ENCODE measurements around the gene HACD4.

HACD4 gene

DNA sequence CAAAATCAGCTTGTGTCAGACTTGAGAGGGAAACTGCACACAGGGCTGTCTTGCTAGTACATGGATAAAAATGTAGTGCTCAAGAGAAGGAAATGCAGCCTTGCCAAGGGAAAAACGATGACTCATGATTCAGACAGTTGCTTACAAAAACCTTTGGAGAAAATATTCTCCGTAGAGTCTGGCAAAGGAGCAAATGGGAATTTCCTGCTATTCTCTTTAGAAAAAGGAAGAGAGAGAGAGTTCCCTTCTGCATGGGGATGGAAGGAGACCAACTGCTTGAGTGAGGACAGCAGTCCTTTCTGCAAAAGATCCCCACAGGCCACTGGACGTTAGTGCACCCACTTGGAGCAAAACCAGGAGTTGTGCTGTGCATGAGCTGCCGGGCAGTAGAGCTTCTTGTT is 38.7 kb upstream of the HACD4 start:
- Mint-ChIP-seq H3K27me3 (ENCODE audit: low read depth) (peaks cover 3% of the 10 kb centered on the region), H3K4me1 (peaks cover 6% of the 10 kb centered on the region), H3K27ac (peak overlapping the region in 2 of 3 experiments; percentile 67 to 77), H3K9me3 (no peaks in the 10 kb centered on the region), H3K4me3 (peak overlapping the region in 1 of 3 experiments; percentile 8), H3K36me3 (ENCODE audit: low read depth) (no peaks in the 10 kb centered on the region)
- peak in 1 of 3 experiments; percentile 23 for TF ChIP-seq CTCF (IDR thresholded peaks at IDR 0.05; ENCODE audit: unreplicated experiment in 3 of 3)

DNA sequence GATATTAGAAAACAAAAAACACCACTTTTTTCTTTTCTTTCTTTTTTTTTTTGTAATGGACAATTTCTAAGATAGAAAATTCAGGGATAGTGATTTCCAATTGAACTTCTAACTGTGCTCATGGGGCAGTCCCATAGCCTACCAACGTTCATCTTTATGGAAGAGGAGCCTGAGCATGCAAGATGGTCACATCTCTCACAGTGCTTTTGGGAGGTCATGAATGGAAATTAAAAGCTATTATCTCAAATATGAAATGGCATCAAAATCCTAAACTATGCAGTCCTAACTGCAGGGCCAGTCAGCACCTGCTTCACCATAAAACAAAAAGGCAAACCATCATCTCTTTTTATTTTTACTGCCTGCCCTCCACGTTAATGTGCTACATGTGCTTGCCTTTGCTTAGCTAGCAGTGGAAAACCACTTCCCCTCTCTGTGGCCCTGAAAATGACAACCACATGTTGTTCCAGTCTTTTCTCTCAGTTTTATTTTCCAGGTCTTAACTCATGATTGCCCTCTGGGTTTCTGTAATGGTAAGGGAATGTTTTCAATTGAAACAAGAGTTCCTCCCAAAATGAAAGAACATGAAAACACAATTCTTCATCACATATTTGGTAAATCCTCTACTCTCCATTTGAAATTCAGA is 29.6 kb upstream of the HACD4 start:
- H3K27ac Mint-ChIP-seq = no peak overlapping the region
- no peak overlapping the region for H3K4me3 Mint-ChIP-seq
- no peaks in the 10 kb centered on the region for H3K27me3 Mint-ChIP-seq (ENCODE audit: low read depth)
- no peaks in the 10 kb centered on the region for H3K4me1 Mint-ChIP-seq
- no peaks in the 10 kb centered on the region for H3K9me3 Mint-ChIP-seq
- H3K36me3 Mint-ChIP-seq (ENCODE audit: low read depth) = no peaks in the 10 kb centered on the region
- TF ChIP-seq CTCF (IDR thresholded peaks at IDR 0.05; ENCODE audit: unreplicated experiment in 3 of 3) = no peak

DNA sequence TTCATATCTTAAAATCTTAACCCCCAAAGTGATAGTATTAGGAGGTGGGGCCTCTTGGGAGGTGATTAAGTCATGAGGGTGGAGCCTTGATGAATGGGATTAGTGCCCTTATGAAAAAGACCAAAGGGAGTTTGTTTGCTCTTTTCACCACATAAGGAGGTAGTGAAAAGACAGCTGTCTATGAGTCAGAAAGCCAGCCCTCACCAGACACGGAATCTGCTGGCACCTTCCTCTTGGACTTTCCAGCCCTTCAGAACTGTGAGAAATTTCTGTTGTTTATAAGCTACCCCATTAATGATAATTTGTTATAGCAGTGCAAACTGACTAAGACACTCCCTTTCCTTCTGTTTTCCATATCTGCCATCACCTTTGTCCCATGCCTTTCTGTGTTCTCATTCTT is 25.5 kb upstream of the HACD4 start:
- Mint-ChIP-seq H3K27me3 (ENCODE audit: low read depth) (no peaks in the 10 kb centered on the region), H3K4me1 (no peaks in the 10 kb centered on the region), H3K27ac (no peak overlapping the region), H3K36me3 (ENCODE audit: low read depth) (no peaks in the 10 kb centered on the region), H3K4me3 (no peak overlapping the region), H3K9me3 (no peaks in the 10 kb centered on the region)
- TF ChIP-seq CTCF (IDR thresholded peaks at IDR 0.05; ENCODE audit: unreplicated experiment in 3 of 3) = no peak

DNA sequence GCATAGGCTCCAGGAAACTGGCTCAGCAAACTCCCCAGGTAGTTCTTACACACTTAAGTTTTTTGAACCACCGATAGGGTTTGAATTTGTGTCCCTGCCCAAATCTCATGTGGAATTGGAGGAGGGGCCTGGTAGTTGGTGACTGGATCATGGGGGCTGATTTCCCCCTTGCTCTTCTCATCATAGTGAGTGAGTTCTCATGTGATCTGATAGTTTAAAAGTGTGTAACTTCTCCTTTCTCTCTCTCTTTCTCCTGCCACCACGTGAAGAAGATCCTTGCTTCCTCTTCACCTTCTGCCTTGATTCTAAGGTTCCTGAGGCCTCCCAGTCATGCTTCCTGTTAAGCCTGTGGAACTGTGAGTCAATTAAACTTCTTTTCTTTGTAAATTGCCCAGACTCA is 22.4 kb upstream of the HACD4 start:
- H3K27ac Mint-ChIP-seq = no peak overlapping the region
- no peaks in the 10 kb centered on the region for H3K4me1 Mint-ChIP-seq
- no peak for TF ChIP-seq CTCF (IDR thresholded peaks at IDR 0.05; ENCODE audit: unreplicated experiment in 3 of 3)
- H3K9me3 Mint-ChIP-seq = no peaks in the 10 kb centered on the region
- no peaks in the 10 kb centered on the region for H3K36me3 Mint-ChIP-seq (ENCODE audit: low read depth)
- H3K27me3 Mint-ChIP-seq (ENCODE audit: low read depth) = peaks cover 1% of the 10 kb centered on the region
- no peak overlapping the region for H3K4me3 Mint-ChIP-seq

DNA sequence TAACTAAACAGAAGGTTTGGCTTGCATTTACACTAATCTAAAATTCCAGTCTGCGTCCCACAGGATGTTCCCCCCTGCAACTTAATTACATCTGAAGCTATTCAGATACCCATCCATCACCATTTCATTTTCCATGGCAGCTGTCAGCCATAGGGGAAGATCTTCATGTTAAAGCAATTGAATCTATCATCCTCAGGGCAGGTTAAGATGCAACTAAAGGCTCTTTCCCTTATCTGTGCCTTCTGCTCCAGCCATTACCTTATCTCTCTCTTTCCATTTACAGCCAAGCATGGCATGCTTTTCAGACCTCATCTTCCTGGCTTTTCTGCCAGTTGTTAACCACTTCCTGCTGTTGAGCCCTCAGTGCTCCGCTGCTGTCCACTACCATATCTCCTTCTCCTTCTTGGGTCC is 15.8 kb upstream of the HACD4 start:
- no peaks in the 10 kb centered on the region for H3K9me3 Mint-ChIP-seq
- no peak for TF ChIP-seq CTCF (IDR thresholded peaks at IDR 0.05; ENCODE audit: unreplicated experiment in 3 of 3)

DNA sequence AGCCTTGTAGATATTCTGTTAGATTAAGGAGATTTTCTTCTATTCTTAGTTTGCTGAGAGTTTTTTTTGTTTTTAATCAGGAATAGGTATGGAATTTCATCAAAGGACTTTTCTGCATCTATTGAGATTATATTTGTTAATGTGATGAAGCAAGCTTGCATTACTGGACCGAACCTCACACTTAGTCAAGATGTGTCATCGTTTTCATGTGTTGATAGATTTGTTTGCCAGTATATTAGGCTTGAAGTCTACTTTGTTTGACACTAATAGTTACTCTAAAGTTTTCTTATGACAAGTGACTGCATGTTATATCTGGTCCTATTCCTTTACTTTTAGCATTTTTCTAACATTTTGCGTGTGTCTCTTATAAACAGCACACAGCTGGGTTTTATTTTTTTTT is 12.4 kb upstream of the HACD4 start:
- Mint-ChIP-seq H3K27ac (no peak overlapping the region), H3K9me3 (no peaks in the 10 kb centered on the region), H3K4me1 (no peaks in the 10 kb centered on the region), H3K36me3 (ENCODE audit: low read depth) (no peaks in the 10 kb centered on the region), H3K4me3 (no peak overlapping the region), H3K27me3 (ENCODE audit: low read depth) (peaks cover 3% of the 10 kb centered on the region)
- TF ChIP-seq CTCF (IDR thresholded peaks at IDR 0.05; ENCODE audit: unreplicated experiment in 3 of 3) = no peak

More for the DNA sequence above, 15.8 kb upstream of the HACD4 start:
- Mint-ChIP-seq H3K27me3 (ENCODE audit: low read depth) (peaks cover 4% of the 10 kb centered on the region), H3K4me1 (no peaks in the 10 kb centered on the region), H3K27ac (no peak overlapping the region), H3K4me3 (no peak overlapping the region), H3K36me3 (ENCODE audit: low read depth) (no peaks in the 10 kb centered on the region)

All from nephron (organoid).